OCI-LY7 (cell line): Measurements from ENCODE around the gene TMEM250. TPM values are rescaled to one million over a fixed set of nuclear protein-coding genes. Genes with fewer than 3 reads are reported as not detected.

Experiments used
- BruUV-seq: library from RNA; stranded (reverse); fragments of 400-500 nt; replicated peaks from 2 replicates; lab custom pipeline; 2021; lab: Mats Ljungman, UMichigan
- CTCF ChIA-PET: fragments of 300-600 bp; sonication (Branson Sonifier 250); formaldehyde crosslinking; loops from one replicate; lab custom pipeline; 2022; ENCODE audit warnings: antibody characterized with exemption; ENCODE audit not compliant: unreplicated experiment; lab: Charles Lee
- POLR2A ChIA-PET: fragments of 300-600 bp; sonication (Branson Sonifier 250); formaldehyde crosslinking; loops from one replicate; lab custom pipeline; 2022; ENCODE audit warnings: antibody characterized with exemption; lab: Charles Lee
- DNase-seq: peaks from one replicate; pipeline ENCODE4 v3.0.0-alpha.2; 2015; ENCODE audit warnings: low spot score
- H2AFZ ChIP-seq: fragments of 200-600 bp; sonication (generic), shearing (Covaris generic); 2 replicates; pipeline ENCODE4 v1.6.1; 2014; ENCODE audit warnings: mild to moderate bottlenecking, antibody characterized with exemption, low read length, moderate library complexity
- H3K27ac ChIP-seq: fragments of 200-600 bp; sonication (generic); 2 replicates; pipeline ENCODE4 v1.5.1; 2014; ENCODE audit warnings: mixed run types, low read depth, mild to moderate bottlenecking, moderate library complexity, low read length, inconsistent platforms; ENCODE audit not compliant: poor library complexity, severe bottlenecking
- H3K36me3 ChIP-seq: fragments of 200-600 bp; sonication (generic); 2 replicates; pipeline ENCODE4 v1.6.1; 2014; ENCODE audit warnings: mild to moderate bottlenecking, antibody characterized with exemption, low read length, moderate library complexity, mixed read lengths; ENCODE audit not compliant: insufficient read depth
- H3K4me1 ChIP-seq: fragments of 200-600 bp; sonication (generic); 2 replicates; pipeline ENCODE4 v1.5.1; 2014; ENCODE audit warnings: mild to moderate bottlenecking, low read length; ENCODE audit not compliant: insufficient read depth, poor library complexity, severe bottlenecking
- H3K4me2 ChIP-seq: fragments of 200-600 bp; sonication (generic); 2 replicates; pipeline ENCODE4 v1.6.1; 2014; ENCODE audit warnings: mild to moderate bottlenecking, low read length
- H3K4me3 ChIP-seq: fragments of 200-600 bp; sonication (generic); 2 replicates; pipeline ENCODE4 v1.5.1; 2014; ENCODE audit warnings: mild to moderate bottlenecking, low read depth, low read length; ENCODE audit not compliant: poor library complexity, severe bottlenecking
- H3K79me2 ChIP-seq: fragments of 200-600 bp; sonication (generic); 2 replicates; pipeline ENCODE4 v1.6.1; 2016; ENCODE audit warnings: low read depth, mild to moderate bottlenecking, low read length, moderate library complexity, mixed read lengths; ENCODE audit not compliant: insufficient read depth
- H3K9me2 ChIP-seq: fragments of 200-600 bp; sonication (generic); 2 replicates; pipeline ENCODE4 v1.6.1; 2016; ENCODE audit warnings: mild to moderate bottlenecking, low read length, mixed read lengths; ENCODE audit not compliant: insufficient read depth
- H3K9me3 ChIP-seq: fragments of 200-600 bp; sonication (generic); 2 replicates; pipeline ENCODE4 v1.6.1; 2014; ENCODE audit warnings: mild to moderate bottlenecking, mixed run types, low read length, mixed read lengths
- H4K20me1 ChIP-seq: fragments of 200-600 bp; sonication (generic); 2 replicates; pipeline ENCODE4 v1.6.1; 2014; ENCODE audit warnings: mild to moderate bottlenecking, antibody characterized with exemption, low read length, moderate library complexity, mixed read lengths; ENCODE audit not compliant: insufficient read depth
- CTCF ChIP-seq: fragments of 200-600 bp; sonication (generic); conservative IDR thresholded peaks from 2 replicates; pipeline ENCODE4 v1.5.1; 2014; ENCODE audit warnings: mild to moderate bottlenecking, antibody characterized with exemption, low read length, moderate library complexity, mixed read lengths
- EZH2phosphoT487 ChIP-seq: fragments of 200-600 bp; sonication (generic); IDR thresholded peaks from 2 replicates; pipeline ENCODE4 v1.6.1; 2018; ENCODE audit warnings: low read depth, borderline replicate concordance, mild to moderate bottlenecking, mixed run types, antibody characterized with exemption, low read length, moderate library complexity, mixed read lengths
- intact Hi-C: fragments of 100-400 bp; cut with micrococcal nuclease; formaldehyde crosslinking; loops from one replicate; pipeline ENCODE4 v1.10.0; 2022; ENCODE audit not compliant: unreplicated experiment
- total RNA-seq, 2 experiments: library from RNA; depleted of rRNA in 1 of 2; stranded (reverse); fragments of >200 nt in 1 of 2; shearing (Covaris generic) in 1 of 2; gene quantifications; 2 replicates each; pipeline ENCODE4 v1.2.3, GENCODE V29; 2014 to 2022

Gene TMEM250
- total RNA-seq, 2 experiments from 2014 or later = 51.0 to 53.8 TPM

GRCh38 chr9:136142859-136143214, 24.2 kb upstream of the TMEM250 start:
- Histone ChIP-seq H2AFZ (no peak overlapping the region), H3K9me2 (no peaks in the 10 kb centered on the region), H3K4me2 (no peak overlapping the region), H3K9me3 (no peaks in the 10 kb centered on the region), H3K27ac (no peak overlapping the region), H3K4me1 (no peaks in the 10 kb centered on the region), H3K36me3 (no peaks in the 10 kb centered on the region), H3K4me3 (no peak overlapping the region), H3K79me2 (no peaks in the 10 kb centered on the region), H4K20me1 (no peaks in the 10 kb centered on the region)
- intact Hi-C loops = no loop called here
- POLR2A ChIA-PET = no interaction called here
- no peak for TF ChIP-seq EZH2phosphoT487
- TF ChIP-seq CTCF = no peak
- no TSS peak for BruUV-seq
- no peak for DNase-seq
- CTCF ChIA-PET = no interaction called here

- CTCF ChIA-PET = interaction anchor here (0.6 kb wide), 1 partner anchor 125 kb away, joined by 3 read pairs; no protein-coding TSS in a partner anchor
- Histone ChIP-seq H3K36me3 (no peaks in the 10 kb centered on the region), H3K79me2 (no peaks in the 10 kb centered on the region), H3K9me2 (no peaks in the 10 kb centered on the region), H3K4me2 (no peak overlapping the region), H3K4me1 (no peaks in the 10 kb centered on the region), H4K20me1 (no peaks in the 10 kb centered on the region), H2AFZ (no peak overlapping the region), H3K4me3 (no peak overlapping the region), H3K27ac (no peak overlapping the region), H3K9me3 (no peaks in the 10 kb centered on the region)
- TF ChIP-seq EZH2phosphoT487 (no peak), CTCF (no peak)
- no peak for DNase-seq
- intact Hi-C loops = no loop called here
- no TSS peak for BruUV-seq
- POLR2A ChIA-PET = no interaction called here
These were observed 23.7 kb upstream of the TMEM250 start for GRCh38 chr9:136142414-136142796.

GRCh38 chr9:136141682-136142413, 23.2 kb upstream of the TMEM250 start:
- POLR2A ChIA-PET = no interaction called here
- Histone ChIP-seq H3K9me2 (no peaks in the 10 kb centered on the region), H3K27ac (no peak overlapping the region), H4K20me1 (no peaks in the 10 kb centered on the region), H3K4me2 (no peak overlapping the region), H3K4me3 (no peak overlapping the region), H3K9me3 (no peaks in the 10 kb centered on the region), H3K36me3 (no peaks in the 10 kb centered on the region), H3K4me1 (no peaks in the 10 kb centered on the region), H3K79me2 (no peaks in the 10 kb centered on the region), H2AFZ (no peak overlapping the region)
- intact Hi-C loops = no loop called here
- no TSS peak for BruUV-seq
- CTCF ChIA-PET = interaction anchor here (0.6 kb wide), 1 partner anchor 125 kb away, joined by 3 read pairs; no protein-coding TSS in a partner anchor
- TF ChIP-seq CTCF (no peak), EZH2phosphoT487 (no peak)
- DNase-seq = no peak
